Renal pelvis (tissue), 12 donors: ENCODE data around the gene TMEM179. TPM values are rescaled to one million over a fixed set of nuclear protein-coding genes. Genes with fewer than 3 reads are reported as not detected.
"Not testable (repeated sequence)": the region's sequence is repeated elsewhere in the genome, so short reads cannot be mapped to it uniquely, and the experiment has no call there.

ENCODE experiments used
- DNase-seq: peaks from one replicate; pipeline ENCODE4 v3.0.0-alpha.2; 2013
- long read RNA-seq, 16 experiments: transcript quantifications; one replicate each; lab custom pipeline, GENCODE V29; 2026
- polyA plus RNA-seq, 3 donors: library from polyadenylated mRNA; unstranded; fragments of 120-200 nt; gene quantifications; one replicate each; pipeline ENCODE4 v1.2.1, GENCODE V29; 2013; ENCODE audit not compliant: insufficient read length in 3 of 3

Gene TMEM179
- 1 to 10 TPM; 1.1 to 2.0 (median 1.3) TPM for polyA plus RNA-seq
- long read RNA-seq, donor 1, partial matches to known transcripts, result 0 of 1 reads
- long read RNA-seq, donor 1, other reads (novel, unspliced or antisense), result 0 of 1 reads
- long read RNA-seq, donor 2, partial matches to known transcripts, result 0 of 1 reads
- long read RNA-seq, donor 2, other reads (novel, unspliced or antisense), result 0 of 1 reads
- long read RNA-seq, donor 3, partial matches to known transcripts, result 0 of 2 reads
- long read RNA-seq, donor 3, other reads (novel, unspliced or antisense), result 0 of 2 reads
- long read RNA-seq, donor 4, result 0 reads
- long read RNA-seq, donor 5, partial matches to known transcripts, result 0 of 2 reads
- long read RNA-seq, donor 5, other reads (novel, unspliced or antisense), result 0 of 2 reads
- long read RNA-seq, donor 6, partial matches to known transcripts, result 0 of 2 reads
- long read RNA-seq, donor 6, other reads (novel, unspliced or antisense), result 0 of 2 reads
- long read RNA-seq, donor 7, partial matches to known transcripts, result 0 of 3 reads
- long read RNA-seq, donor 7, other reads (novel, unspliced or antisense), result 0 of 3 reads
- long read RNA-seq, donor 8, partial matches to known transcripts, result 0 of 1 reads
- long read RNA-seq, donor 8, other reads (novel, unspliced or antisense), result 0 of 1 reads
- long read RNA-seq, donor 9, partial matches to known transcripts, result 0 of 1 reads
- long read RNA-seq, donor 9, other reads (novel, unspliced or antisense), result 0 of 1 reads
- long read RNA-seq, donor 10, partial matches to known transcripts, result 0 of 2 reads
- long read RNA-seq, donor 10, other reads (novel, unspliced or antisense), result 0 of 2 reads
- long read RNA-seq, donor 11, partial matches to known transcripts, result 0 of 1 reads
- long read RNA-seq, donor 11, other reads (novel, unspliced or antisense), result 0 of 1 reads
- long read RNA-seq, donor 12, partial matches to known transcripts, result 0 of 2 reads
- long read RNA-seq, donor 12, other reads (novel, unspliced or antisense), result 0 of 2 reads
- long read RNA-seq, donor 13, partial matches to known transcripts, result 0 of 1 reads
- long read RNA-seq, donor 13, other reads (novel, unspliced or antisense), result 0 of 1 reads
- long read RNA-seq, donor 14, result 0 reads
- long read RNA-seq, donor 15, result 0 reads
- long read RNA-seq, donor 16, result 0 reads

GRCh38 chr14:104604458-104605449, at the start of gene TMEM179:
Gene TMEM179, minus strand, starts transcription at chr14:104604772. Its CDS starts 31 bp downstream, at chr14:104604741.
- peak; percentile 59 for DNase-seq

GRCh38 chr14:104654119-104654518, 49.5 kb upstream of the TMEM179 start:
- DNase-seq, result no peak

- DNase-seq, result not testable (repeated sequence)
Measured at GRCh38 chr14:104653130-104653920, 48.8 kb upstream of the TMEM179 start.

GRCh38 chr14:104652386-104652785, 47.8 kb upstream of the TMEM179 start:
- DNase-seq, result no peak

- DNase-seq, result no peak
Measured at GRCh38 chr14:104651876-104652260, 47.3 kb upstream of the TMEM179 start.

- no peak for DNase-seq
Measured at GRCh38 chr14:104650981-104651875, 46.7 kb upstream of the TMEM179 start.

GRCh38 chr14:104650057-104650980, 45.7 kb upstream of the TMEM179 start:
- peak; percentile 71 for DNase-seq

- DNase-seq, result no peak
Measured at GRCh38 chr14:104647467-104648043, 43.0 kb upstream of the TMEM179 start.

- DNase-seq, result no peak
Measured at GRCh38 chr14:104644656-104645378, 40.2 kb upstream of the TMEM179 start.

- DNase-seq, result no peak
Measured at GRCh38 chr14:104644091-104644635, 39.6 kb upstream of the TMEM179 start.

GRCh38 chr14:104643306-104643705, 38.7 kb upstream of the TMEM179 start:
- DNase-seq, result no peak

- no peak for DNase-seq
Measured at GRCh38 chr14:104642540-104642868, 37.9 kb upstream of the TMEM179 start.

GRCh38 chr14:104641753-104642539, 37.4 kb upstream of the TMEM179 start:
- no peak for DNase-seq

GRCh38 chr14:104640681-104641080, 36.1 kb upstream of the TMEM179 start:
- no peak for DNase-seq

- peak; percentile 52 for DNase-seq
Measured at GRCh38 chr14:104639885-104640548, 35.4 kb upstream of the TMEM179 start.
